Measurements from ENCODE around the gene AMBRA1.
A peak's percentile ranks its signal among the peaks of the same experiment; 100 is the strongest.
"Not testable (repeated sequence)": the region's sequence is repeated elsewhere in the genome, so short reads cannot be mapped to it uniquely, and the experiment has no call there.

AMBRA1 gene

DNA sequence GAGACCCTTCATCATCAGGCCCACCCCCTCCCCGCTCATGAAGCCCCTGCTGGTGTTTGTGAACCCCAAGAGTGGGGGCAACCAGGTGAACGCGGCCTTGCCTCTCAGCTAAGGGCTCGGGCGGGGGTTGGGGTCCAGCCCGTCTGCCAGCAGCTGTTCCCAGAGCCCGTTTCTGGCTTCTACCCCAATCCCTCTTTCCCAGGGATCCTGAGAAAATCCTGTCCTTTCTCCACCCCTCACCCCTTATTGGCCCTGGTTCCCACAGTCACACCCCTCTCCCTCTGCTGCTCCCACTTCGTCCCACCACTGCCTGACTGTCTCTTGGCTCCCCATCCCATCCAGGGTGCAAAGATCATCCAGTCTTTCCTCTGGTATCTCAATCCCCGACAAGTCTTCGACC lies 221.7 kb downstream of the AMBRA1 start:
- no peak for TF ChIP-seq ZNF274 (IDR thresholded peaks at IDR 0.05; ENCODE audit: low read depth, low read length)

DNA sequence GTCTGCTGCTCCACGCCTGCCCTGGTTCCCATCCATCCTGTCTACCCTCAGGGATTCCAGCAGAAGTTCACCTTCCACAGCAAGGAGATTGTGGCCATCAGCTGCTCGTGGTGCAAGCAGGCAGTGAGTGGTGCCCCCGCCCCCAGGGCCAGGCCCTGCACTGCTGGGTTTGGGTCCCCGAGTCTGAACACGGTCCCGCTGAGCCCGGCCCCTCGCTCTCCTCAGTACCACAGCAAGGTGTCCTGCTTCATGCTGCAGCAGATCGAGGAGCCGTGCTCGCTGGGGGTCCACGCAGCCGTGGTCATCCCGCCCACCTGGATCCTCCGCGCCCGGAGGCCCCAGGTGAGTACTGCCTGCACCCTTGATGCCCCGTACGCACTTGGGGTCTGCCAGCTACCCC lies 222.6 kb downstream of the AMBRA1 start:
- H3K4me3 ChIP-seq (ENCODE audit: low read length), result not testable (repeated sequence)

More for the DNA sequence above, 221.7 kb downstream of the AMBRA1 start:
- no peak overlapping the region for H3K4me3 ChIP-seq (ENCODE audit: low read length)

DNA sequence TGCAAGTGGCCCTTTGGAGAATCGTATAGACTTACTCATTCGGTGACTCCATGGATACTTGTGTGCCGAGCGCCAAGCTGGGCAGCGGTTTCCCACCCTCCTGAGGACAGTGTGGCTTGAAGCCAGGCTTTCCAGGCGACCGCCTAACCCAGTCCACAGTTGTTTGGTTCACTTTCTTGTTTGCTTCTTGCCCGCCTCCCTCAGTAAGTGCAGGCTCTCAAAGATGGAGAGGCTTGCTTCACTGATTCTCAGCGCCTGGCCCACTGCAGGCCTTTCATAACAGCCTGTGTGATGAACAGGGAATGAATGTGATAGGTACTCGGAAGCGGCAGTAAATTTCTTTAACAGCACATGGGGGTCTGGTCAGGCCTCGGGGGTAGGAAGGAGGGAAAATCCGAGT lies 223.6 kb downstream of the AMBRA1 start:
- TF ChIP-seq ZNF274 (IDR thresholded peaks at IDR 0.05; ENCODE audit: low read depth, low read length), result no peak
- no peak overlapping the region for H3K4me3 ChIP-seq (ENCODE audit: low read length)

DNA sequence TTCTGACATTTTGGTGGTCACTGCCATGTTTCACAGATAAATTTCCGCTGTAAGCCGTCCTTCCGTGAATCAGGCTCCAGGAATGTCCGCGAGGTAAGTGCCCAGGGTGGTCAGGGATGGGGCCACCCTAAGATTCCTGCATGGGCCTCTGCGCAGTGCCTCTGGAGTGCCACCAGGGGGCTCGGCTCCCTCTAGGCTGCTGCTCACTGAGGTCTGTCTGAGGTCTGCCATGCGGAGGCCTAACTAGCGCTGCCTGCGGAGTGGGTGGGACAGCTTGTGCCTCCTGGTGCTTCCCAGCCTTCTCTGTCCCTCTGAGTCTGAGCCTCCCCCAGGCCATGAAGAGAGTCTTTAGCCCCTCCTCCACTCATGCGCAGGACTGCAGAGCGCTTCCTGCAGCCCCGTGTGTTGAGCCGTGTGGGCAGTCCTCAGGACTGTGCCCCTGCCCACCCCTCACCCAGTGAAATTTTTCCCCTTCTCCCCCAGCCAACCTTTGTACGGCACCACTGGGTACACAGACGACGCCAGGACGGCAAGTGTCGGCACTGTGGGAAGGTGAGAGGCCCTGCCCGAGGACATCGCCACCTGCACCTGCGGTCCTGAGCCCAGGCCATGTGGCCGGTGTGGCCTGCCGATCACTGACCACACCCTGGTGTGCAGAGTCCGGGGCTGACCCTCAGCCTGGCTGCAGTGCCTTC lies 224.2 kb downstream of the AMBRA1 start:
- TF ChIP-seq ZNF274 (IDR thresholded peaks at IDR 0.05; ENCODE audit: low read depth, low read length), result no peak
- H3K4me3 ChIP-seq (ENCODE audit: low read length), result no peak overlapping the region

DNA sequence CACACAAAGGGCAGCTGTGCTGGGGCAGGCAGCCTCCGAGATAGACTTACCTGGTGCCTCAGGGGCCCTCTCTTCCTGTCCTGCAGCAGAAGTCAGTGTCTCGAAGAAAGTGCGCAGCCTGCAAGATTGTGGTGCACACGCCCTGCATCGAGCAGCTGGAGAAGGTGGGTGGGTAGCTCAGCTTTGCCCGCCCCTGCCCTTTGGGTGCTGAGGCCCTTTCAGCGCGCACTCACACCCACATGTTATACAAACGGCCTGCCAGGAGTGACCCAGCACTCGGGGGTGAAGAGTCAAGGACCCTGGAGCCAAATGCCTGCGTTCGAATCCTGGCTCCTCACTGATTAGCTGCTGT lies 225.9 kb downstream of the AMBRA1 start:
- TF ChIP-seq ZNF274 (IDR thresholded peaks at IDR 0.05; ENCODE audit: low read depth, low read length), result no peak
- no peak overlapping the region for H3K4me3 ChIP-seq (ENCODE audit: low read length)

DNA sequence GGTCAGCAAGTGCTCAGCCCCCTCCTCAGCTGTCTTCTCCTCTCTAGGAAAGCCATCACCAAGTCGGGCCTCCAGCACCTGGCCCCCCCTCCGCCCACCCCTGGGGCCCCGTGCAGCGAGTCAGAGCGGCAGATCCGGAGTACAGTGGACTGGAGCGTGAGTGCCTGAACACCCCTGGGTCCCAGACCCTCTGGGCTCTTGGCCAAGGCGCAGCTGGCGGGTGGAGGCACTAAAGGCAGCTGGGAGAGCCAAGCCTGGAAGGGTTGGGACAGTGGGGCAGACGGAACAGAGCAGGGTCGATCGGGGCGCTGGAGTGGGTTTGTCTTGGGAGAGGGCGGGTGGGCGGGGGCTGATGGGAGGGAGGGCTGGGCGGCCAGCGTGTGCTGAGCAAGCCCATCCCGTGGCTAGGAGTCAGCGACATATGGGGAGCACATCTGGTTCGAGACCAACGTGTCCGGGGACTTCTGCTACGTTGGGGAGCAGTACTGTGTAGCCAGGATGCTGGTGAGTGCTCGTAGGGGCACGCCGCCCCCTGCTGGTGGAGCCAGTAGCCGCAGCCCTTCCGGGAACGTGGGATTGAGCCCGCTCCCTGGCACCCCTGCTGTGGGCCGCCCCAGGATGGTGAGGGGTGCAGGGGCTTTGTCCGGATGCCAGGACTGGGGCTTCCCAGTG lies 226.4 kb downstream of the AMBRA1 start:
- no peak for TF ChIP-seq ZNF274 (IDR thresholded peaks at IDR 0.05; ENCODE audit: low read depth, low read length)
- H3K4me3 ChIP-seq (ENCODE audit: low read length), result no peak overlapping the region

DNA sequence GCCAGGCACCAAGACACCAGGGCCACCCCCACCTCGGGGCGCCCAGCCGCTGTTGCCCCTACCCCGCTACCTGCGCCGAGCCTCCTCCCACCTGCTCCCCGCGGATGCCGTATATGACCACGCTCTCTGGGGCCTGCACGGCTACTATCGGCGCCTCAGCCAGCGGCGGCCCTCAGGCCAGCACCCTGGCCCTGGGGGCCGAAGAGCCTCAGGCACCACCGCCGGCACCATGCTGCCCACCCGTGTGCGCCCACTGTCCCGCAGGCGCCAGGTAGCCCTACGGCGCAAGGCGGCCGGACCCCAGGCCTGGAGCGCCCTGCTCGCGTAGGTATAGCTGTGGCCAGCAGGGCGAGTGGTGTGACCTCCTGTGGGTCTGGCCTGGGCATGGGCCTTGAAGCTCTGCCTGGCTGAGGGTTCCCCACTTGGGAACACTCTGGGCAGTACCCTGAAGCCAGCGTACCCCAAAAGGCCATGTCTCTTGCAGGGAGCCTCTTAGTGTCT lies 227.1 kb downstream of the AMBRA1 start:
- TF ChIP-seq ZNF274 (IDR thresholded peaks at IDR 0.05; ENCODE audit: low read depth, low read length), result no peak
- no peak overlapping the region for H3K4me3 ChIP-seq (ENCODE audit: low read length)

DNA sequence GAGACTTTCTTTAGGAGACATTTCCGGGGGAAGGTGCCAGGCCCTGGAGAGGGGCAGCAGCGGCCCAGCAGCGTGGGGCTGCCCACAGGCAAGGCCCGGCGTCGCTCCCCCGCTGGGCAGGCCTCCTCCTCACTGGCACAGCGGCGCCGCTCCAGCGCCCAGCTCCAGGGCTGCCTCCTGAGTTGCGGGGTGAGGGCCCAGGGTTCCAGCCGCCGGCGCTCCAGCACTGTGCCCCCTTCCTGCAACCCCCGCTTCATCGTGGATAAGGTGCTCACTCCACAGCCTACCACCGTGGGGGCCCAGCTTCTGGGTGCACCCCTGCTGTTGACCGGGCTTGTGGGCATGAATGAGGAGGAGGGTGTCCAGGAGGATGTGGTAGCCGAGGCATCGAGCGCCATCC lies 227.6 kb downstream of the AMBRA1 start:
- TF ChIP-seq ZNF274 (IDR thresholded peaks at IDR 0.05; ENCODE audit: low read depth, low read length), result no peak
- no peak overlapping the region for H3K4me3 ChIP-seq (ENCODE audit: low read length)

DNA sequence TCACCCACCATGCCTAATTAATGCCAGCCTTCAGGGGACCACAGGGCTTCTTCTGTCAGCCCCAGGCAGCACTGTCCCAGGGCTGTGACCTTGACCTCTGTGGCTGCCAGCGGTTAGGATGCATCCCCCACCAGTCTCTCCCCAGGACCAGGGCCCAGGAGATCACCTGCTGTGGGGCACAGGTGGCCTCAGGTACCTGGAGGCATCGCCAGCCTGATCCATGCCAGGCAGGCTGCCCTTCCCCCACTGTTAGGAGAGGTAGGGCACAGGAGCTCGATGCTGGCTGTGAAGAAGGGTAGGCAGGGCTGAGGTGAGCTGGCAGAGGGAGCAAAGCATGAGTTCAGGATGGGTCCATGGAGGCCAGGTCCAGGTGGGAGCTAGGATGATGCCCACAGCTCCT lies 229.0 kb downstream of the AMBRA1 start:
- TF ChIP-seq ZNF274 (IDR thresholded peaks at IDR 0.05; ENCODE audit: low read depth, low read length), result no peak
- no peak overlapping the region for H3K4me3 ChIP-seq (ENCODE audit: low read length)

DNA sequence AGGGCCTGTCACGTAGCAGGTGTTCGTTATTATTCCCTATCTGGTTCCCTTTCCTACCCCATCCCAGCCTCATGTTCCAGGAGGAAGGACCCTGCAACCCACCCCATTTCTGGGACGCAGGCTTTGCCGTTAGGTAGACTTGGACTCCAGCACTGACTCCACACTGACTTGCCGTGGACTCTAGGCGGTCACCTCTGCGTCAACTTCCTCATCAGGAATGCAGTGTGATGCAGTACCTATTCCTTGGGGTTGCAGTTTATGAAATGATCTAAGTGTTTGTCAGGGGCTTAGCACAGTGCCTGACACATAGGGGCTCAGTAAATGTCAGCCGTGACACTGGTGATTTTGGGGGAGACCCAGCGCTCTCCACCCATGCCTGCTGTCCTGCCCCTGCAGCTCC lies 229.8 kb downstream of the AMBRA1 start:
- no peak for TF ChIP-seq ZNF274 (IDR thresholded peaks at IDR 0.05; ENCODE audit: low read depth, low read length)
- no peak overlapping the region for H3K4me3 ChIP-seq (ENCODE audit: low read length)

DNA sequence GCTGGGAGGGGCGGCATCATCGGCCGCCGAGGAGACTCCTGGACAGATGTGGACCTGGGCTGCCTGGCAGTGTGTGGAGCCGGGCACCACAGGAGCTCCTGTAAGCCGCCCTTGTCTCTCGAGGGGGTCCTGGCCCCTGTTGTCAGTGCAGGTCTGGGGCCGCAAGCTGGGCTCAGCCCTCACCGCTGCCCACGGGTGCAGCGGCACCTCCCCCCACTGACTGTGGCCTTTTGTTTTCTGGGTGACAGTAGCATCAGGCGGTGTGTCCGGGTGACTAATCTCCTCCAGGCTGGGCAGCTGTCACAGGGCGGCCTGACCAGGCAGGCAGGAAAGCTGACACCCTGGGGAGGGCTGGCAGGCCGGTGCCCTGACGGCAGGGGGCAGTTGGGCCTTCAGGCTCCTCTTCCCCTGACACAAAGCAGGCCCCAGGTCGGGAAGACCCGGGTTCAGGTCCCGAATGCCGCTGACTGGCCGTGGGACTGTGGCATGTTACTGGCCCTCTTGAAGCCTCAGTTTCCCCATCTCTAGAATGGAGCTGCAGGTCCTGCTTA lies 230.3 kb downstream of the AMBRA1 start:
- no peak for TF ChIP-seq ZNF274 (IDR thresholded peaks at IDR 0.05; ENCODE audit: low read depth, low read length)

DNA sequence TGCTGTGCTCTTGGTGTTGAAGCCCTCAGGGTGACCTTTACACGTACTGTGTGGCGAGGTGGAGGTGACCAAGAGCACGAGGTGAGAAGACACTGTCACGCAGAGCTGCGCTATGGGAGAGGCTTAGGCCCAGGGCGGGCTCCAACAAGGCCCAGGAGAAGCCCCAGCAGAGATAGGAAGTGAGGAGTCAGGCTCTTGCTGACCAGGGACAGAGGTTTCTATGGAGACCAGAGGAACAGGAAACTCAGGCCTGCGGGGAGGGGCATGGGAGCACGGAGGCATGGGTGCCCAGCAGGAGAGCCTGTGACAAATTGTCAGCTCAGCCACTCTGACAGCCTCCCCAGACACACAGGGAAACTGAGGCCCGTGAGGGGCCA lies 230.8 kb downstream of the AMBRA1 start:
- TF ChIP-seq ZNF274 (IDR thresholded peaks at IDR 0.05; ENCODE audit: low read depth, low read length), result no peak
- H3K4me3 ChIP-seq (ENCODE audit: low read length), result no peak overlapping the region

More for the DNA sequence above, 230.3 kb downstream of the AMBRA1 start:
- no peak overlapping the region for H3K4me3 ChIP-seq (ENCODE audit: low read length)

DNA sequence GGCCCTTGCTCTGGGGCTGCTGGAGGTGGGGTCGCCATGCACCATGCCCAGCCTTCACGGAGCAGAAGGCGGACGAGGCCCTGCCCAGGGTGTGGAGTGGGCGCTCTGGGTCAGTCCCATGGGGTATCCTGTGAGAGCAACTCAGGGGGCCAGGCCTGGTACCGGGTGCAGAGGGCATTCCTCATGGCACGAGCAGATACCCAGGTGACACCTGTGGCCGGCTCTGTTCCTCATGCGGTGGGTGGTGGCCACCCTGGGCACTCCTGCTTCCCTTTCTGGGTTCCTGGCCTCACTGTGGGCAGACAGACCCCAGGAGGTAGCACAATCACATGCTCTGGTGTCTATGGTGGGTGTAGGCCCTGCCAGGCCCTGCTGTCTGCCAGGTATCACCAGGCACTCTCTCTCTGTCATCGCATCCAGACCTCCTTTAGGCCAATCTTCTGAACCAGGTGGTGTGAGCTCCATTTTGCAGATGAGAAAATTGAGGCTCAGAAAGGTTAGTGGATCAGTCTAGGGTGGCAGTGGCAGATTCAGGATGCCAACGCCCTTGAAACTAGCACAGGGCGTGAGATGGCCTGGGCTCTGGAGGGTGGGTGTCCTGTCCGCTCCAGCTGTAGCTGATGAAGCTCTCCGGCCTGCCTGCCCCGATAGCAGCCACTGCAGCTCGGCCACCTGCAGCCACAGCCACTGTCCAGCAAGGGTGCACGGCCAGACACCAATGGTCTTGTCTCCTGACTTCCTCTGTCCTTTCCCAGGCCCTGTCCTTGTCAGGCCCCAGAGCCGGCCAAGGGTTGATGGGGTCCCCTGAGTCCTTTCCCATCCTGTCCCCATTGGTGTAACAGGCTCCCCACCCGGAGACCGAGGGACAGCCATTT lies 231.4 kb downstream of the AMBRA1 start:
- H3K4me3 ChIP-seq (ENCODE audit: low read length), result peak overlapping the region; percentile 54; the same call in 1 of the 2 replicates
- TF ChIP-seq ZNF274 (IDR thresholded peaks at IDR 0.05; ENCODE audit: low read depth, low read length), result no peak

All from GM08714 (cell line).